GM12891 (cell line): ENCODE measurements around the gene TAPBPL.

ENCODE experiments used
- PAX5 ChIP-seq: IDR thresholded peaks from 2 replicates; pipeline ENCODE4 v1.6.1; 2011; ENCODE audit warnings: low read length, moderate library complexity, mild to moderate bottlenecking; ENCODE audit not compliant: insufficient read depth, severe bottlenecking
- POLR2A ChIP-seq: IDR thresholded peaks from 2 replicates; pipeline ENCODE4 v1.6.1; 2011; ENCODE audit warnings: low read depth, low read length, control low read depth
- POLR2AphosphoS5 ChIP-seq: IDR thresholded peaks from 2 replicates; pipeline ENCODE4 v1.6.1; 2011; ENCODE audit warnings: low read depth, low read length, control low read depth

DNA sequence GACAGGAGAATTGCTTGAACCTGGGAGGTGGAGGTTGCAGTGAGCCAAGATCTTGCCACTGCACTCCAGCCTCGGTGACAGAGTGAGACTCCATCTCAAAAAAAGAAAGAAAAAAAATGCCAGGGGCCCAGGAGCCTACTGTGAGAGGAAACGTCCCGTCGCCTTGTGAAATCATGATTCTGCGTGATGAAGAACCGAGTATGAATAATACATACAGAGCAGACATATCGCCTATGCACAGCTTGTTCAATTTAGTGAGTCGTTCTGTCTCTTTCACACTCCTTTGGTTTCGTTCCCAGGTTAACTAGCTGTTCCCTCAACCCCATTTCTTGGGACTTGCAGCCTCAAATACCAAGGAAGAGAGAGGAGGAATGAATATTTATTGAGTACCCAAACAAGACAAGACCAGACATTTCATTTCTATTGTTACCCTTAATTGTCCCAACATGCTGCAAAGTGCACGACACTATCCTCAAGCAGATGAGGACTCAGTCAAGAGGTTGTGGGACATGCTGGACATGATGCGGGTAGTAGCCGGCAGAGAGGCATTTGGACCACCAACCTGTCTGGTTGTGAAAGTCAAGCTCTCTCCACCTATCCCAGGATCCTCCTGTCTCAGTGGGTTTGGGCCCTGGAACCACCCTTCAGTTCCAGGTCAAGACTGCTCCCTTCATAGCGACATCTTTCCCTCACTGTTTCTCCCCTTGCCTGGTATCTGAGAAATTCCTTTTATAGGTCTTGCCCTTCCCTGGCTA lies 15.7 kb upstream of the TAPBPL start:
- TF ChIP-seq POLR2A (no peak), POLR2AphosphoS5 (no peak), PAX5 (no peak)
